GM19395 (cell line): ENCODE measurements around the gene ETV7.
"Not testable (repeated sequence)": the region's sequence is repeated elsewhere in the genome, so short reads cannot be mapped to it uniquely, and the experiment has no call there.

Experiments
- ATAC-seq: cut with Tn5 transposase; IDR thresholded peaks from one replicate; pipeline ENCODE4 v1.9.1; 2021; ENCODE audit warnings: mild to moderate bottlenecking, moderate library complexity; ENCODE audit not compliant: unreplicated experiment

Gene ETV7

DNA sequence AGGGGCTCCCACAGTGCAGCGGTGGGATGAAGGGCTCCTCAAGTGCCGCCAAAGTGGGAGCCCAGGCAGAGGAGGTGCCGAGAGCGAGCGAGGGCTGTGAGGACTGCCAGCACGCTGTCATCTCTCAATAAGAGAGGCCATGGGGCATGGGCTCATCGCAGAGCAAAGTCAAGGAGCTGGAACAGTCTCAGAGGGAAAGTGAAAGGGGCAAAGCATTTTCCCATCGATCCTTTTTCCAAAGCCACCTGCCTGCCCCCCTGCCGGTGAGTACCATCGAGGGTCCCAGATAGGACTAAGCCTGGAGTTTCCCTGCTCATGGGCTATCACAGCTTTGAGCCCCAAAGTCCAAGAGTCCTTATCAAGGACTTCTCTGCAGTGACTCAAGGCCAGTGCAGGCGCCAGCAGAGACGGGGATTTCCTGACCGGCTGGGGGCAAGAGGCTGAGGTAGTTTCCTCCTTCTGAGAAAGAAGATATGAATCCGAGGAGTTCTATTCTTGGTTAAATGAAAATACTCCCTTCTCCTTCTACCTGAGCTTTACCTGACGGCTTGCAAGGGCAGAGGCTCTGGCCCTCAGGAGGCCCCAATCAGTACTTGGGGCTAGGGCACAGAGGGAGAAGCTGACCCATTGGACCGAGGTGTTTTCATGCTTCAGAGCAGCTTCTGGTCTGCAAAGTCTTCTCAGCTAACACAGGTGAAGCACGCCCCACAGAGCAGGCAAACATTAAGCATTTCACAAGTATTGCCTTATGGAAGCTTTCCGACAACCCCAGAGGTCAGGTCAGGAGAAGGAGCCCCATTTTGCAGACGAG is 22.6 kb downstream of the ETV7 start:
- no peak for ATAC-seq

DNA sequence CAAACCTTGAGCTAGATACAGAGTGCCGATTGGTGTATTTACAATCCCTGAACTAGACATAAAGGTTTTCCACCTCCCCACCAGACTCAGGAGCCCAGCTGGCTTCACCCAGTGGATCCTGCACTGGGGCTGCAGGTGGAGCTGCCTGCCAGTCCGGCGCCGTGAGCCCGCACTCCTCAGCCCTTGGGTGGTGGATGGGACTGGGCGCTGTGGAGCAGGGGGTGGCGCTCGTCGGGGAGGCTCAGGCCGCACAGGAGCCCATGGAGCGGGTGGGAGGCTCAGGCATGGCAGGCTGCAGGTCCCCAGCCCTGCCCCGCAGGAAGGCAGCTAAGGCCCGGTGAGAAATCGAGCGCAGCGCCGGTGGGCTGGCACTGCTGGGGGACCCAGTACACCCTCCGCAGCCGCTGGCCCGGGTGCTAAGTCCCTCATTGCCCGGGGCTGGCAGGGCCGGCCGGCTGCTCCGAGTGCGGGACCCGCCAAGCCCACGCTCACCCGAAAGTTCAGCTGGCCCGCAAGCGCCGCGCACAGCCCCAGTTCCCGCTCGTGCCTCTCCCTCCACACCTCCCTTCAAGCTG is 23.3 kb downstream of the ETV7 start:
- ATAC-seq, result not testable (repeated sequence)

DNA sequence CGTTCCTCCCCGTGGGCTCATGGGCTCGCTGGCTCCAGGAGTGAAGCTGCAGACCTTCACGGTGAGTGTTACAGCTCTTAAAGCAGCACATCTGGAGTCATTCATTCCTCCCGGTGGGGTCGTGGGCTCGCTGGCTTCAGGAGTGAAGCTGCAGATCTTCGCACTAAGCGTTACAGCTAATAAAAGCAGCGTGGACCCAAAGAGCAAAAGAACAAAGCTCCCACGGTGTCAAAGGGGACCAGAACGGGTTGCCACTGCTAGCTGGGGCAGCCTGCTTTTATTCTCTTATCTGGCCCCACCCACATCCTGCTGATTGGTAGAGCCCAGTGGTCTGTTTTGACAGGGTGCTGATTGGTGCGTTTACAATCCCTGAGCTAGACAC is 24.1 kb downstream of the ETV7 start:
- not testable (repeated sequence) for ATAC-seq

DNA sequence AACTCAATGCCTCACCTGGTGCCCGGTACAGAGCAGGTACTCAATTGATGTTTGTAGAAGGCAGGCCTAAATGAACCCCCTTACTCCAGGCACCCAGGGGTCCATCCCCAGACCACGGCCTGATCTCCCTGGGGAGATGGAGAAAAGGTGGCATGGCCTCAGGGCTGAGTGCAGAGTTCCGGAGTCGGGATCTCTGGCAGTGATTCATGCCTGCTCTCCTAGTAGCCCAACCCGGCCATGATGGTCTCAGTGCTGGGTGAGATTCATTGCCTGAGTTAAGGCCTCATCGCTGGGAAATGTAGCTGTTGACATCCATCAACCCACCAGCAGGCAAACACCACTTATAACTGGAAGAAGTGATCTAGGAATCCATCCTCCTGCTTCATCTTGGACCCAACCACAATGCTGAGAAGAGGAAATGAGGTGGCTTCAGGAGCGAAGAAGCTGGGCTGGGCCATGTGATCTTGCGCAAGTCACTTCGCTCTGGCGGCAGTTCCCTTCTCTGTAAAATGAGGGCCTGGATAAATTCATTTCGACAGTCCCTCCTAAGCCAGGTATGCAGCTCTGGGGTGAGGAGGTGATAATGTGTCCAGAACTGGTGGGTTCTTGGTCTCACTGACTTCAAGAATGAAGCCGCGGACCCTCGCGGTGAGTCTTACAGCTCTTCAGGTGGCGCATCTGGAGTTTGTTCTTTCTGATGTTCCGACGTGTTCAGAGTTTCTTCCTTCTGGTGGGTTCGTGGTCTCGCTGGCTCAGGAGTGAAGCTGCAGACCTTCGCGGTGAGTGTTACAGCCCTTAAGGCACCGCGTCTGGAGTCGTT is 24.7 kb downstream of the ETV7 start:
- ATAC-seq, result no peak

DNA sequence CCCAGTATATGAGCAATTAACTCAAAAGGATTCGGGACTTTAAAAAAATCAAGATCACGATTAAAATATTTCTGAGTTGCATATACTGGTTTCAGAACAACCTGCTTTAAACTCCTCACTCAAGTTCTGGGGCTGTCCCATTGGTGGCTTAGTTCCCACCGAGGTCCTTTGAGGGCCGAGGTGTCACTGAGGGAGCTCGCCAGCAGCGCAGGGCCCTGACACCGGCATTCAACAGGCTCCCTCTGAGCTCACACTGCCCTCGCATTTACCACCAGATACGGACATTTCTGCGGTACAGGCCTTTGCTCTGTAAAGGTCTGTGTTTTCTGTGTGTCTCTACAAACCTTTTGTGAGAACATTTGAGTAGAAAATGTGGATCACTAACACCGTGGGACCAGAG is 26.4 kb downstream of the ETV7 start:
- no peak for ATAC-seq

DNA sequence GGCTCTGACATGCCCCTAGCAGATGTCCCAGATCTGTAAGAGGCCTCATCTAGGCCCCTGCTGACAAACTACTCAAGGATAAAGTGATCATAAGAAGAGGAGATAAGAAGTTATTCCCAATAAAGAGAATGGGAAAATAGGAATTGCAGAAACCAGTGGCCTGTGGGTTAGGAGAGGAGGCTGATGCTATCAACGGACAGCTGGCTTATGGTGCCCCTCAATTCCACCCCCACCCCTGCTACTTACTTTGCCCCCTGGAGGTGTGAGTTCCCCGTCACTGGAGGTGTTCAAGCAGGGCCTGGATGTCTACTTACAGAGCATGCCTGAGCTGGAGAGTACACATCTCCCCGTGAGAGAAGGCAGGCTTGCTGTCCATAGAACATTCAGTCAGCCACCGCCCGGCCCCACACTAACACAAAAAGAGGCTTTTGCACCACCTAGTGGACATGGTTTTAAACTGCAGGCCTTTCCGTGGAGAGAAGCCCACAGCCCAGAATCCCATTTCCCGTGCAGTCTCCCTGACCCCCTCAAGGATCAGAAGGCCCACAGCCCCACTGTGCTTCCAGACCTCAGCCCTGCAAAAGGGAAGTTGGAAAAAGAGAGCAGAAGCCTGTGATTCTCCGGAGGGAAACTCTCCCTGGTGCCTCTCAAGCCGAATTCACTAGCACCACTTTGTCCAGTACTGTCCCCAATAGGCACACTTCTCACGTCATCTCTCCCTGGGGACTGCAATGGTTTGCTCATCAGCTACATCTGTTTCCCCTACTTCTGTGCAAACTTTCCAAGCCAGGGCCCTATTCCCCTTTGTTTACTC is 27.0 kb downstream of the ETV7 start:
- ATAC-seq, result no peak

DNA sequence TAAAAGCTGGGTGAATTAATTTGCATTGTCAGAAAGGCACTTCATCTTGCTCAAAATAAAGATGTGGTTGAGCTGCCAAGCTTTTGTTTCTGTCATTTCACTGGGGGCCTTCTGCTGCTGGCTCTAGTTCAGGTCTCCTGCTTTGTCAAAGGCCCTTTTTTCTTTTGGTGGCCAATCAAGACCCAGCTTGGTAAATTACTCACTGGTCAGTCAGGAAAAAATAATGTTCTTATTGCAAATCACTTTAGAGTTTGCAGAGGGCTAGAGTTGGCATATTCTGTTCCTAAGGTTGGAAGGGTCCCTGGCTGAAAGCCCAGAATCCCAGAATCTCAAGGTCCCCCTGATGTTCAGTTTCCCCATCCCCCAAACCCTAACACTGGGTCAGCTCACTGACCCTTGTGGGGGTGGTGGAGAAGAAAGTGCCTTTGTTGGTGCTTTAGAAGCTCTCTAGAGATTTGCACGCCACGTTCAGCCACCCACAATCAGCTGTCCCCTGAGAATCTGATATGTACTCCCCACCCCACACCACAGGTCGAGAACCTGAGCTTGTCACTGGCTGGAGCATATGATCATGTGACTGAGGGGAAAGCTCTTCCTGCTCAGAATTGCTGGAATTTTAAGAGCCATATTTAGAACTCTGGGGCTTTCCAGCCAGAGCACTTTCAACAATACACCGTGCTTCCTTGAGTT is 29.1 kb downstream of the ETV7 start:
- no peak for ATAC-seq

DNA sequence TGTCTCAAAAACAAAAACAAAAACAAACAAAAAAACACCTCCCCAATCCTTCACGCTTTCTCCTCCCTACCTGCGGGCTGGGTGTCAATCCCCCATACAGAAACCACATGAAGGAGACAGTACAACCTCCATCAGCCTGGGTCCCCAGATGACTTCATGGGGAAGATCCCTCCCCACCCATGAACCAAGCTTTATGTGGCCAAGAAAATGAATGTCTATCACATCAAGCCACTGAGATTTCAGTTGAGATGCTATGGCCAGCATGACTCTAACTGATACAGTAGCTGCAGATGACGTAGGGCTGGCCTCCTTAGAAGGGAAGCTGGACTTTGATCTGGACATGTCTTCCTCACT is 29.6 kb downstream of the ETV7 start:
- no peak for ATAC-seq

DNA sequence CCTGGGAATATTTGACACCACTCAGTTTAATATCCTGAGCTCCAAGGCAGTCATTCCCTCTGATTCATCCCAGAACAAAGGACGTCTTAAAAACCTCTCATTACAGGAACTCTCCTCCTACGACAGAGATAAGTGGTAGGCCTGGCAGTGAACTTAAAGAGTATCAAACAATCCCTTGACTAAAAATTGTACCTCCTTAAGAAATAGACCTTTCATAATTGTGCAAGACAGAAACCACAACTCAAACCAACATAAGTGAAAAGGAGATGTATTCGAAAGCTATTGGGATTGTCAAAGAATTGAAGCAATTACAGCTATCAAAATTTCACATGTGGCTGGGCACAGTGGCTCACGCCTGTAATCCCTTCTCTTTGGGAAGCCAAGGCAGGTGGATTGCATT is 31.6 kb downstream of the ETV7 start:
- no peak for ATAC-seq

DNA sequence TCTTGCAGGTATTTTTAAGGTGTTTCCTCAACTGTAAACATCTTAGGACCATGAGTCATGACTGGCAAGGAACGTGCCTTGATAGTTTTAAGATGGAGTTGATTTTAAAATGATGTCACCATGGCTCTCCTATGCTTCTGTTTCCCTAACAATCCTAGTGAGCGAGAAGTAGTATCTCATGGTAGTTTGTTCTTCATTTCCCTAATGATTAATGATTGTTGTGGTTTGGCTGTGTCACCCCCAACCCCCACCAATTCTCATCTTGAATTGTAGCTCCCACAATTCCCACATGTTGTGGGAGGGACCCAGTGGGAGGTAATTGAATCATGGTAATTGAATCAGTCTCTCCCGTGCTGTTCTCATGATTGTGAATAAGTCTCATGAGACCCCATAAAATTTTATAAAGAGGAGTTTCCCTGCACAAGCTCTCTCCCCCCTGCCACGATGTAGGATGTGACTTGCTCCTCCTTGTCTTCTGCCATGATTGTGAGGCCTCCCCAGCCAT is 34.0 kb downstream of the ETV7 start:
- ATAC-seq, result no peak

DNA sequence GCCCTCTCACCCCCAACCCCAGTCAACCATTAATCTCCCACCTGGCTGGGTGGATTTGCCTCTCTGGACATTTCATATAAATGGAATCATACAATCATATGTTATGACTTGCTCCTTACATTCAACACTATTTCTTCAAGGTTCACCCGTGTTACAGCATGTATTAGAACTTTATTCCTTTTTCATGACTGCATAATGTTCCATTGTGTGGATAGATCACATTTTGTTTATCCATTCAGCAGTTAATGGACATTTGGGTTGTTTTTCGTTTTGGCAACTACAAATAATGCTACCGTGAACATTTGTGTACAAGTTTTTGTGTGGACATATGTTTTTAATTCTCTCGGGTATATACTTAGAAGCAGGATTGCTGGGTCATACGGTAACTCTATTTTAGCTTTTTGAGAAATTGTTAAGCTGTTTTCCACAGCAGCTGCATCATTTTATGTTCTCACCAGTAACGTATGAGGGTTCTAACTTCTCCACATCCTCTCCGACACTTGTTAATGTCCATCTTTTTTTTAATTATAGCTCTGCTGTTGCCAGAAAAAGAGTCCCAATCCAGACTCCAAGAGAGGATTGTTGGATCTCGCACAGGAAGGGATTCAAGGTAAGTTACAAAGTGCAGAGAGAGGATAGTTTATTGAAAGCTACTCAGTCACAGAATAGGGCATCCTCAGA is 34.9 kb downstream of the ETV7 start:
- ATAC-seq, result no peak

DNA sequence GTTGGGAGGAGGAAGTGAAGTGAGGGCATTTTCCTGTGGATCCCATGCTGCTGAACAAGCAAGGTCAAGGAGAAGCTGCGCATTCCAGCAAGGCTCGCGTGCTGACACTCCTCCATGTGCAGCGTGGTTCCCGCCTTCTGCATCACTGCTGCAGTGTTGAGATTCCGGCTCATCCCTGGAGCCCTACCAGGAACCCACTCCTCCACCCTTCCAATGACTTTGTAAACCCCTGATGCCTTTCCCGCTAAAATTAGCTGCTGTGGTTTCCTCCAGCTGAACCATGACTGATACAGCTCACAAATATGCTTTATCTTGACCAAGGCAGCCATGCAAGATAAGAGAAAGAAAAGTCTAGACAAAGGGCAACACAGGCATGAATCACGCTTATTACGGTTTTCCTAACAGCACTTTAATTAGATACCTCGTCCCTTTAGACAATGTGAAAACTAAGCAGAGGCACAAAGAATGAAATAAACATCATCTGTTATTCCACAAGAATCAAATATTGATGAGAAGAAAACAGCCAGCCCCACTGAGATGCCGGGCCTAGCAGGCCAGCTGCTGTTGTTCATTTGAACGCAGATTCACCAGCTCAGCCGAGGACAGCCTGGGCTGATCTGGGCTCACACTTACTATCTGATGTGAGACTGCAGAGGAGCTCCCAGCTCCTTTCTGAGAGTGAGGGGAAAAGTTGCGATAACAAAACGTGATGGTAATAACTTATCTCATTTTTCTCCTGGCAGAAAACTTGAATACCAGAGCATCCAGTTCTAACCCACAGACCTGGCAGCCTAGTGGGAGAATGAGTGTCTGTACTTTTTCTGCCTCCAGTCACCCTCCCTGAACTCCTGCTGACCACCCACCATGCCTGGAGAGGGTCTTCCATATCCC is 36.5 kb downstream of the ETV7 start:
- ATAC-seq, result no peak

DNA sequence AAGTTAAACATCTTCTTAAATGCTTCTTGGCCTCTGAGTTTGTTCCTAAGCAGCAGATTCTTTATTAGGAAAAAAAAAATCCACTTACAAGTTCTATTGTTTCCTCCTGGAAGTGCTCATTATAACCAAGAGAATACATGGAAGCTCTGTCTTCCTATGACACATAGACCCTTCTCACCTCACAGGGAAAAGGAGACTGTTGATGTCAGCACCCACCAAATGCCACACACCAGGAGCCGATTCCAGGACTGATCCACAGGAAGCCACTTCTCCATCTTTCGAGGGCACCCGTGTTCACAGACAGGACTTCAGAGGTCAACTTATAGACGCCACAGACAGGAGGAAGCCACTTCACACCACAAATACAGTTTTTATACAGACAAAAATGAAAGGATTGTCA is 37.4 kb downstream of the ETV7 start:
- ATAC-seq, result no peak

DNA sequence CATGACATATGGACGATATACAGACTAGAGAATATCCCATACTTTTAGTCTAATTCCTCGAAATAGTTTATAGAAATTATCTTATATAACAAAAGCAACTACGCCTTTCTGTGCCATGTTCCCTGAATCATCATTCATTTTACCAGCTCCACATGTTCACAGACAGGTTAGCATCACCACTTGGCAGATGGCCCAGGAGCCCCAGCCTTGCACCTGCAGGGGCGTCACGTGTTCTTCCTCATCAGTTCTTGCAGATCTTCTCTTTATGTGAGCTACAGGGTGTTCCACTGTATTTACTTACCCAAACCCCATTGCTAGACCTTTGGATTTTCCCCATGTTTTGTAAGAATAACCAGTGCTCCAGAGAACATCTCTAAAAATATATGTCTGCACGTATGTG is 38.2 kb downstream of the ETV7 start:
- ATAC-seq, result no peak

DNA sequence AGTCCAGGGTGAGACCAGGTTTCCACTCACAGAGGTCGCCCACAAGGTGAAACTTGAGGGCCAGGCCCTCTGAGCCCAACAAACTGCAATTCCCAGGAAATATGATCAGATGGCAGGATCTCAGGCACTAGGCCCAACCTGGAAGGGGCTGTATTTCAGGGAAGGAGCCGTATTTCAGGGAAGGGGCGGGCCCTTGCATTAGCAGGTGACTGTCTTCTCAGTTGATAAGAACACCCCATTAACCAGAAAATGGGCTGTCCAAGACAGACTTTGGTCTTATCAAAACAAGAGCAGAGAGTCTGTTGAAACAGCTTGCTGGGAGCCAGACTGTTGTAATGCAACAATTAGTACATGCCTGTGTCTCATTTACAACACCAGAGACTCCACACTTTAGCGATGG is 39.8 kb downstream of the ETV7 start:
- no peak for ATAC-seq

DNA sequence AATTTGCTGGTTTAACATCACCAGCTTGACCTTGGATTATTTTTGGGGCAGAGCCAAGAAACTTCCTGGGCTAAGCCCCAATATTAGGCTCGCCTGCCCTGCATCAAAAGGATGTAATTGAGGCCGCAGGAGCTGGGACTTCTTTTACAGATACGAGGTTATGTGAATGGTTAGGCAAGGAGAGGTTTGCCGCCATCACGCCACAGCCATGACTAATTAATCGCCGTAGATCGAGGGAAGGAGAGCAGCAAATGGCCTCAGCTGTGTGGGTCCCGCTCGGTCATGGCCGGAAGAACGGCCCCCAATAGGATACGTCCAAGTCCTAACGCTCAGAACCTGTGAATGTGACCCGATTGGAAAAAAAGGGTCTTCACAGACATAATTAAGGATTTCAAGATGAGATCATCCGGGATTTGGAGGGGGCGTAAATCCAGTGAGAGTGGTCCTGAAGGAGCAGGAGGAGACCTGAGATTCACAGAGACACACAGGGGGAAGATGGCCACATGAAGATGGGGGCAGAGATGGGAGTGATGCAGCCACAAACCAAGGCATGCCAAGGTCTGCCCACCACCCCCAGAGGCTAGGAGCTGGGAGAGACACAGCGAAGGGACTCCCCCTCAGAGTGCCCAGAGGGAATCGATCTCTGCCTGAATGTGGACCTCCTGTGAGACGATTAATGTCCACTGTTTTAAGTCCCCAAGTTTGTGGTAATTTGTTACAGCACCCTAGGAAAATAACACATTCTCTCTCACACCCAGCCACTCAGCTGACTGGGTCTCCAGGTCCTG is 40.8 kb downstream of the ETV7 start:
- ATAC-seq, result no peak

DNA sequence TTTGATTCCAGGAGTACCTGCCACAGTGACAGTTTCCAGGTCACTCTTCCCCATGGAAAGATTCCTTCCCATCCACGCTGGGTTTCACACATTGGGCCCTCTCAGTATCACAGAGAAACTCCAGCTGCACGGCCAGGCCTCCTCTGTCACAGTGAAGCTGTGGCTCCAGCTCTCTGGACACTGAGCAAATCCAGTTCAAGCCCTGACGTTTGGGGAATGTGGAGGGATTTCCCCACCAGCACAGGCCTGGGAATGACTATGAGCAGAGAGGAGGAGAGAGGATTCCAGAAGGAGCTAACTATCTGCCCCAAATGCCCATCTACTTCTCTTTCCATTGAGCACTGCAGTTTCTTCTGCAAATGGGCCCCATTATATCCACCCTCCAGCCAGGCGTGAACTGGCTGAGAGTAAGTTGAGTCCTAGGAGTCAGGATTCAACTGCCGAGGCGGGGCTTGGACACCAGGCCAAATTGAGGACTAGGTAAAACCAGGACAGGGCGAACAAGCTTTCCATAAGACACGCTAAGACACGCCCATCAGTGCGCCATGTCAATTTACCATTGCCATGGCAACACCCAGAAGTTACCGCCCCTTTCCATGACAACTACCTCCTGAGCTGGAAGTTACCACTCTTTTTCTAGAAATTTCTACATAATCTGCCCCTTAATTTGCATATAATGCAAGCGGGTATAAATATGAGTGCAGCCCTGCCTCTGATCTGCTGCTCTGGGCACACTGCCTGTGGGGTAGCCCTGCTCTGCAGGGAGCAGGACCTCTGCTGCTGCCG is 41.6 kb downstream of the ETV7 start:
- ATAC-seq, result no peak
